Suppressor macrophage (primary cell): Measurements from ENCODE around the gene P2RY12.
A peak's percentile ranks its signal among the peaks of the same experiment; 100 is the strongest.

Experiments
- DNase-seq, 4 experiments: peaks; one replicate each; pipeline ENCODE4 v3.0.0-alpha.2; 2020 to 2022
- total RNA-seq, 17 experiments: gene quantifications; one replicate each; lab custom pipeline; 2026; ENCODE audit warnings: mixed read lengths in 6 of 17, inconsistent platforms in 3 of 17; lab: John Stamatoyannopoulos, UW

The P2RY12 gene
- 0 to 1.5 (median 0.05) reads per million in 17 experiments for total RNA-seq

DNA sequence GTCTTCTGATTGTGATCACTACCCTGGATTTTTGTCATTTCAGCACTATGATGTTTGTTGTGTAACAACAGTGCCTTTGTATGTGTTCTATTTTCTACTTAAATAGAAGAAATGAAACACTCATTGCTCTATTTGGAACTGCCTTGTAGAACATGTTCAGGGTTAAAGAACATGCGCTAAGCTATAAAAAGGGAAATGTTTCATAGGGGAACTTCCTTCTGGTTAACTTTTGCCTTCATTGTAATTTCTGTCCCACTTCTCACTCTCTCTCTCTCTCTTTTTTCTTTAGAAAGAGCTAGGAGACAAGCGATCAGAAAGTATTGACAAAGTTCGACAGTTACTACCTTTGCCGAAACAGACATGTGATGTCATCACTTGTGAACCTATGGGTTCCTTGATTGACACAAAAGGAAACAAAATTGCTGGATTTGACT, at the start of gene P2RY12:
Gene P2RY12 (minus strand): TSS at position 13 of the 434 bp plus-strand sequence. CDS start 45,908 bp downstream, outside the sequence.
- peak; percentile 42 to 90 (median 68) for DNase-seq

DNA sequence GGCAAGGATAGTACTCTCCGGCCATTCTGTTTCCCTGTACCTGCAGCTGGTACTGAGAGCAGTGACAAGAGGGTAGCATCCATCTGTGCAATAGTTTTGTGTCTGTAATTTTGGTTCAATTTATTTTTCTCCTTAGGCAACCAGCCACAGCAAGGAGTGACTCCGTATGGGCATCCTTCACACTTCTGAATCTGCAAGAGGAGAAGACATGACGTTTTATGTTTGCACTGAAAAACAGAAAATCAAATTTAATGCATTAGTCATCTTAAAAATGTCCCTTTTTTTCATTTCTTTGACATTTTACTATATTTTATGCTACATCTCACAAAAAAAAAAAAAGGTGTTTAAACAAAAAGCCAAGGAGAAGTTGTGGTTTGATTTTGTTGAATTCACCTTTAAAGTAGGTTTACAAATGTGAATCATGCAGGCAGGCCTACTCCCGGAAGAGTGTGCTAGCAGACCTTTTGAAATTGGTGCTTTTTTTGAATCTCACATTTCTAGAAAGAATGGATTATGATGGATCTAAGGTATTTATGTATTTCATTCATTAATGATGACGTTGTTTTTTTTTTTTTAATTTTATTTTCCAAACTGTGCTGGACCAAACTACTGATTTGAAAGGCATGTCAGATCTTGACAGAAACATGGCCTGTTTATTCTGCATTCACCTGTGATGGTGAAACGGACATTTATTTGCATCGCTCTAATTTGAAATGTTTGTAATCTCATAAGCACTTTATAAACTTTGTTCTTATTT, 48.2 kb upstream of the P2RY12 start:
- no peak for DNase-seq

DNA sequence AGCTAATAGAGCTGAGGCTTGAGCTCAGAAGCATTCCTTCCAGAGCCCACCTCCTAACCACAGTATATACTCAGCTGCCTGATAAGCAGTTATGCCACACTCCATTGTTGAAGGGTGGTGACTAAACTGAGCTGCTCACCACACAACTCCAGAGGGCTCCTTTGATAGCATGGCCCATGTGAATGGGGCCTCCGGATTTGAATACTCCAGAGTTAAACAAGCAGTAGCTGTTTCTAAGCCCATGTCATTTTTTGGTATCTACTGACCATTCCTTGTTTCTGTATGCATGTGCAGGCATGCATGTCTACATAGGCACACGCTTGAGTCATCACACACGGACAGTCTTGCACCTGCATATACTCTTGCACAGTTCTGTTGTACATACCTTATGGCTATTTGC, 47.4 kb upstream of the P2RY12 start:
- DNase-seq = peak in 3 of 4 experiments; percentile 22 to 39 (median 36)

DNA sequence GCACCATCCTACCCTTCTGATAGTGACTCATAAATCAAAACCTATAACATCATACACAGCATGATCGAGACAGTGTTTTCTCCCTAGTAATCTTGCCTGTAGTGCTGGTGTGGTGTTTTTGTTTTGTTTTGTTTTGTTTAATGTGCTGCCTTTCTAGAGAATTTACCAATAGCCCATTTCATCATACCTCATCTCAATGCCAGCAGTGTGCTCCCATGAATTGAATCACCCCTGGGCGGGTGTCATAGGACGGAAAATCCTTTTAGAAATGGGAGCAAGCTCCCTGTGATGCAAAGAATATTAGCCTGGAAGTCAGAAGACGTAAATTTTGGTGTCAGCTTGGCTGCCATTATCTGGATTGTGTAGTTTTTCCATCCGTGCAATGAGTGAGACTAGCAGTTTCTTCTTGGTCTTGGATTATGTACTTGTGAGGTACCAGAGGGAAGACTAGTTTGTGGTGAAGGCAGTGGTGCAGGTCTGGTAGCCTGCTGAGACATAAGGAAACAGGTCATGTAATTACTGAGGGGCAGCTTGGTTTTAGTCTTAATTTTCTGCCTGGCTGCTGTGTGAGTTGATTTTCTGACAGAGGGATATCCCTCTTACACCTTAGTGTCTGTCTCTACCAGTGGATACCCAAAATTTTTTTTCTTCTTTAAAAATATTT, 46.4 kb upstream of the P2RY12 start:
- no peak for DNase-seq

DNA sequence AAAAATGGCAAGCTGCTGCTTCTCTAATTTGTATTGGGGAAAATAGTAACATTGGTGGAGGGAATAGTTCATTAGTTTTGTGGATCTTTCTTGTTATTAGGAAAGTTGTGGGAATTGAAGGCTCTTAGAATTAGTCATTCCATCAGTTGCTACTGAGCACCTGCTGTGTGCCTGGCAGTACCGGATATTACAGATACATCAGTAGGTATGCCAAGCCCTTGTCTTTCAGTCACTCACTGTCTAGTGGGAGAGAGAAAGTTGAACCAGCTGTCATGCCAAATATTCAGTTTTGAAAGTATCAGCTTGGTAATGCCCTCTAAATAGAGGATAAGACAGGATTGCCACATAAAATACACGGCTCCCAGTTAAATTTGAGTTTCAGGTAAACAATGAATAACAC, 43.8 kb upstream of the P2RY12 start:
- no peak for DNase-seq

DNA sequence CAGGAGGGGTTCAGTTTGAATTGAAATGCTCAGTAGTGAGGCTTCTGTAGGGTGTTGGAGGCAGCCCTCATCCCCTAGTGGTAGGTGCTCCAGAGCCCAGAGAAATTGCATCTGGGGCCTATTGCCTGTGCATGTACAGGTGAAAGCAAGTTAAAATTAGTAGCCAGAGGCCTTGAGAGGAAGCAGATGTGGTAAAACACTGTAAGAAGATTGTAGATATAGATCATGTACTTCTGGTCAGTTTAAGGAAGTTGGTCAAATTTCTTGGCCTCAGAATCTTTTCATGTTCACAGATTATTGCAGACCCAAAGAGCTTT, 41.7 kb upstream of the P2RY12 start:
- peak in 2 of 4 experiments; percentile 19 for DNase-seq

DNA sequence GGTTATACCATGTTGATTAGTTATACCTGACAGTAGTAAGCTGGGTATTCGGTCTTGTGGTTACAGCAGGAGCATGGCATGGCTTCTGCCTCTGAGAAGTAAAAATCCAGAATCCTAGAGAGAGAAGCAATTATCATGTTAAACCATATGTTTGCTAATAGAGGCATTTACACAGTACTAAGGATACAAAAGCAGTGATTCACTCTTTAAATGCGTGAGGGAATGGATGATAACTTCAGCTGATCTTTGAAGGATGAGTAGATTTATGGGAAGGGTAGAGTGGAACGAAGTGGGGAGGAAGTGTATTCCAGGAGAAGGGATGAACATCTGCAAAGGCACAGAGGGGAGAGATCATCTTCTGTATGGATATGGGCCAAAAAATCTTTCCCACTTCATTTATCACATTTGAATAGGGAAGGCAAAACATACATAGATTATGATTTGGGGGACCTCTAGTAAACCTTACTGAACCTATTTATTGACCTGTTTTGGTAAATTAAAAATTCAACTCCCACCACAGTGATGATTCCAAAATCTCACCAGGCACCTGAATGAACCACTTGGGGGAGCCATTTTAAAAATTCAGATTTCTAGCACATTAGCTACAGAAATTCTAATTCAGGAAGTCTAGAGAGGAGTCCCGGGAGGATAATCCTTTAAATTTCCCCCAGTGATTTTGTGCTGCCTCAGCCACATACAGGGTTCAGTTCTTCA, 41.2 kb upstream of the P2RY12 start:
- no peak for DNase-seq

DNA sequence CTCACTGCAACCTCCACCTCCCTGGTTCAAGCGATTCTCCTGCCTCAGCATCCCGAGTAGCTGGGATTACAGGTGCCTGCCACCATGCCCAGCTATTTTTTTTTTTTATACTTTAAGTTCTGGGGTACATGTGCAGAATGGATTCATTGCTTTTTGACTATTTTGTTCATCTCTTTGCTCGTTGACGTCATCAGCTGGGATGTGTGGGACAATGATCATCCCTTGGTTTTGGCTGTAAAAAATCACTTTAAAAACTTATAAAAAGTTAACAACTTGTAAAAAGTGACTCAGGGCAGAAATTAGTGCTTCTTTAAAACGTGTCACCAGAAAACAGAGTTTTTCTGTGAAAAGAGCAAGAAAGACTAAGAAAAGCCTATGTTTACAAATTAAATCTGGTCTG, 38.5 kb upstream of the P2RY12 start:
- no peak for DNase-seq

DNA sequence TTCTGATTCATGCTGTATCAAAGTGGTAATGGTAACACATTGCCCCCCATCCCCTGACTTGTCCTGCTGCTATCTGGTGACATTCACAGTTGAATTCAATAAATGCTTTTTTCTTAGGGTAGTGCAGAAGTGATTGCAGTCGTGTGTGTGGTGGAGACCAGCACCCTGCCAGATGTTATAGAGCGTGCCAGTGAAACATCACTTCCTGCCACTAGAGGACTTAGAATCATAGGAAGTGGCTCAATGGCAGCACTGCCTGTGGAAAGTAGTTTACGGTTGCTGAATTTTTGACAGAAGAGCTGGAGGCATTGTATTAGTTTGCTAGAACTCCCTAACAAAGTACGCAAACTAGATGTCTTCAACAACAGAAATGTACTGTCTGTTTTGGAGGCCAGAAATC, 37.4 kb upstream of the P2RY12 start:
- peak; percentile 18 to 56 (median 37) for DNase-seq

DNA sequence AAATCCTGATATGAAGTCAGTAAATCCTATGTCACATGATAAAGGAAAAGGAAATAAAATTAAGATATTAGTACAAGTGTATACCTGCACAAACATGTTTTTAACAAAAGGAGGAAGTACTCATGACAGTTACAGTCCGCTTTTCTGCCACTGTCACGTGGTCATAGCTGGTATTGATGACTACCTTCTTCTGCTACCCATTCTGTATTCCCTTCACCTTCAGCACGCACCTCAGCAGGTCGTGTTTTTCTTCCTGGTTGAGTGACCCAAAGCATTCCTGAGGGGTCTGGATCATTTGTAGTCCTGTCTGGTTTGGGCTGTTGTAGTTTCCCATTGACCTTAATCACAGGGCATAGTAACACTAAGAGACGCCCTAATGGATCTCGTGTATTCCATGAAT, 35.3 kb upstream of the P2RY12 start:
- DNase-seq = no peak

DNA sequence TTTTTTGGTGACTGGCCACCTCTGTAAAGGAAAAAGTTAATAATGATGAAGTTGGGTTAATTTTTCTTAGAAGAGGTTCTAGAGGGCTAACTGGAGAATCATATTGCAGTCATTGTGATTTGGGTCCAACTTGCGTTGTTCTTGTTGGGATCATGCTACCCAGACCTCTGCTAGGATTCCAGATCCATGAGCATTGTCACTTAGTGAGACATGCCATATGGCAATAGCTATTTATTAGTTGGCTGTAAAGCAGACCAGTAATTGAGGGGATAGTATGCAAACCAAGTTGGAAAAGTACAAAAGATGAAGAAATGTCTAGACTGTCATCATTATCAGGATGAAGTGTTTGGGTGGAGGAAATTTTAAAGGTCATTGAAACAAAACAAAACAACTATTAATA, 30.7 kb upstream of the P2RY12 start:
- no peak for DNase-seq

DNA sequence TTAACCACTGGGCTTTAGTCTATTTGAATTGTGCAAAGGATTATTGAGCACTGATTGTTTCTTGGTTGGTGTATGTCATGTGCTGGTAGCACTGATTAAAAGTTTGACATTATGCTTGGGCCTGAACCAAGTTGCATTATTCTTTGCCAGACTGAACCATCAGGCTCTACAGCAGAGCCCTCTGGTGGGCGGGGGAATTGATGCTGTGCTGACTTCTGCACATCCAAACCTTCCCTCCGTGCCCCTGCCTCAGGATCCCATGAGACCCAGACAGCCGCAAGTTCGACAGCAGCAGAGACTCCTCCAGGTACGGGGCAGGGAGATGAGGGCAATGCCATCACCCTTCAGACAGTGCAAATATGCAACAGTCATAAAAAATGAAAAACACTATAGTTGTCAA, 28.4 kb upstream of the P2RY12 start:
- peak in 1 of 4 experiments; percentile 22 for DNase-seq

DNA sequence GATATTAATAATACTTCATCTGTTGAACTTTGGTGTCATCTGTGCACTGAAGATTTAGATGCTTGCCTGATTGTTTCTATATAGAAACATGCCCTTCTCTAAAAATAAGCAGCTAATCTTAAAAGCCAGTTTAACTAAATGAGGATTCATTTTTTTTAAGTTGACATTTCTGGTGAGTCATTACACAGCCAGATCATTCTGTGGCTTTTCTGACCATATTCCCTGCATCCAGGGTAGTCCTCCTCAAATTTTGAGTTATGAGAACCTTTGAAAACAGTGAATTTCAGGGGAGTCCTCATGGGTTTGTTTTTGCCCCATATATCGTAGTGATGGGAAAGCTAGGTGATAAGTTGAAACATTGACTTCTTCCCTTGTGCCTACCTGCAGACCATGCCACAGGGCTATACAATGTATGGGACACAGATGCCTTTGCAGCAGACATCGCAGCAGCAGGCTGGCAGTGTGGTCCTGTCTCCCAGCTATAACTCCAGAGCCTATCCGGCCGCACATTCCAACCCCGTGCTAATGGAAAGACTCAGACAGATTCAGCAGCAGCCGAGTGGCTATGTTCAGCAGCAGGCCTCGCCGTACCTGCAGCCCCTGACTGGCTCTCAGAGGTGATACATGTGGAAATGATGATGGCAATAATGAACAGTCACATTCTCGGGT, 26.5 kb upstream of the P2RY12 start:
- no peak for DNase-seq

DNA sequence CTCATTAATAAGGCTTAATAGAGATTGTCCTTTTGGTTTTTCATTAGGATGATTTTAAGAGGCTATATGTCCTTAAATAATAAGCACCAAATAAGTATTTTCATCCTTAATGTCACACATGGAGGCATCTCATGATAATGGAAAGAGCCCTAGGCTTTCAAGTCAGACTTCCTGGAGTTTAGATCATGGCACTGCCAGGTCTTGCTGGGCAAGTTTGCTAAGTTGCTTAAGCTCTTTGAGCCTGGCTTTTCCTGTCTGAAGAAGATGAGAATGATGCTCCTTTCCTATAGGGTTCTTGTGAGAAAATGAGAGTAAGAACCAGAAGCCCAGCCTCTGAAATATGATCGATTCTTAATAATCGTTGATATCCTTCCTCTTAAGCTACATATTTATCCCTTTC, 23.4 kb upstream of the P2RY12 start:
- DNase-seq = no peak

DNA sequence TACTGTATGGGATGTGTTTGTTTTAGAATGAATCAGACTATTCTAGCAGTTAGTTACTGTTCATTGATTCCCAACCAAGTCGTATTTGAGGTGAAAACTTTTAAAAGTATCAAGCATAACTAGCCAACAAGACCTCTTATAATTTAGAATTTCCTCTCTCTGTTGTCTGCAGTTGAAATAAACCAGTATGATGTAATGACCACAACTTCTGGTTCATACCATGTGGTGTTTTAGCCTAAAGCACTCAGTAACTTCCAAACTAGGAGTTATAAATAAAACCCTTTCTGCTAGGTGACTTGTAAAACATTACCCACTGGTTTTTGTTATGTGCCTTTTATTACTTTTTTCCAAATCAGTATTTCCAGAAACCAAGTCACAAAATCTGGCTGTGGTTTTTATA, 19.8 kb upstream of the P2RY12 start:
- DNase-seq = peak in 2 of 4 experiments; percentile 42 to 57

DNA sequence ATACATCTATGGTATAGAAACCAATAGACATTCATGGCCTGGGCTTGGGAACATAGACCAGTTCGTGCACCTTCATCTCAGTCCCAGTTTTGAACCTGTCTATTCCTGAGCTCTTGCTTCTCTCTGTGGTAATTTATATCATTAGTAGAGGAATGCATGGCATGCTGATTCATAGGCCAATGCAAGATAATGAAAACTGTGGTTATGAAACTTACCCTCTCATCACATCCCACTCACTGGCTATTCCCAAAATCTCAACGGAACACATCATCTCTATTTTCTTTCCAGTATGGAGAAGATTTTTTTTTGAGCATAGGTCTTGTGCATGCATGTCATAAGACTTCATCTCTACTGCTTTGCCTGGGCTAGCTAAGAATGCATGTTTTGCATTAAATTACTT, 18.7 kb upstream of the P2RY12 start:
- peak in 1 of 4 experiments; percentile 25 for DNase-seq

DNA sequence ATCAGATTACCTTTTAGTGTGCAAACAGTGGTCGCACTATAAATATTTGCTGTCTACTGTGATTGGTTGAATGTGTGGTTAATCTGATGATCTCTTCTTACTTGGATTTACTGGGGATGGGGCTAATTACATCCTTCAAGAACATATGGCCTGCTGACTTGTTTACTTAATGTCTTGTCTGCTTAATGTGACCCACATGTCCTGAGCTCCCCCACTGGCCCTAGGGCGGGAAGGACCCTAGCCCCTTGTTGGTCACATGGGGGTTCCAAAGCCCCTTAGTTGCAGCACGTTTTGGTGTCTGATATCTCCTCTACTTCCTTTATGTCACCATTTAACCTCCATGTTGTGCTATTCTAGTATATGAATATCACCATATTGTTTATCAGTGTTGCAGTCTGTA, 17.8 kb upstream of the P2RY12 start:
- DNase-seq = no peak

DNA sequence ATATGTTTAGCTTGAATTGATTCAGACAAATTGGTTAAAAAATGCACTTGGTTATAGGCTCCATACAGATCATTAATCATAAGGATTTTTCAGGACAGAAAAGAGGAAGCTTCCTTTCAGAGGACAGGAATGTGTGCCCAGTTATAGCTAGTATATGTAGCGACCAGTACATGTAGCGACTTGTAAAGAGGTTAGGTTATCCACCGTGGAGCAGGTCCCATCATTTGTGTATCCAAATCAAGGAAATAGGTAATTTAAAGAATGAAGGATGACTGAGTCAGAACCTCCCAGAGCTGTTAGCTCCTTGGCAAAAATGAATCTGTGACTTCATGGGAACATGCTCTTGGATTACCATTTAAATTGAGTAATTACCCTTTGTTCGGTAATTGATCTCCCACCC, 15.8 kb upstream of the P2RY12 start:
- no peak for DNase-seq

DNA sequence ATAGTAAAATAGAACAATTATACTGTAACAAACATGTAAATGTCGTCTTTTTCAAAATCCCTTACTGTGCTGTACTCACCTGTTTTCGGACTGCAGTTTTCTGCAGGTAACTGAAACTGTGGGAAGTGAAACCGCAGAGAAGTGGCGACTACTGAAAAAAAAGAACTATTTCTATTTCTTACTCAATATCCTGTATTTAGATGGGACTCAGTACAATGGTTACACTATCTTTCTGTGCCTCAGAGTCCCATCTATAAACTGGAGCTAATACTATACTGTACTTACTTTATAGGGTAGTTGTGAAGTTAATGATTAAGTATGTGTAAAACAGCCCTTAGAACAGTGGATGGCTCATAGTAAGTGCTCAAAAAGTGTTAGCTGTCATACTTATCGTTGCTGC, 14.3 kb upstream of the P2RY12 start:
- no peak for DNase-seq

DNA sequence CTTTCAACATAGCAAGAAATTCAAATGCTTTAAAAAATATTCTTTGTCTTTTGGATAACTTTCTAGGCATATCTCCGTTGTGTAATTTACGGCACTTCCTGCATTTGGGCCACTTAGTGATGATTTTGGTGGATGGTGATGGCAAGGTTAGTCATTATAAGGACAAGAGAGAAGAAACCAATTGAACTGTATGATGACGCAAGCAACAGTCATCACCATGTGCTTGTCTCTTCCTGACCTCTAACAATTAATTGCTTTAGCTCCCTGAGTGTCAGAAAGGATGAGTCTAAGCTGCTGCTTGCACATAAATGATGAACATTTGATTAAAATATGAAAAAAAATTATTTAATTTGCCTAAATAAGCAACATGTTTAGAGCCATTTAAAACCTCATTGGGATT, 11.3 kb upstream of the P2RY12 start:
- peak; percentile 67 to 93 (median 78) for DNase-seq

DNA sequence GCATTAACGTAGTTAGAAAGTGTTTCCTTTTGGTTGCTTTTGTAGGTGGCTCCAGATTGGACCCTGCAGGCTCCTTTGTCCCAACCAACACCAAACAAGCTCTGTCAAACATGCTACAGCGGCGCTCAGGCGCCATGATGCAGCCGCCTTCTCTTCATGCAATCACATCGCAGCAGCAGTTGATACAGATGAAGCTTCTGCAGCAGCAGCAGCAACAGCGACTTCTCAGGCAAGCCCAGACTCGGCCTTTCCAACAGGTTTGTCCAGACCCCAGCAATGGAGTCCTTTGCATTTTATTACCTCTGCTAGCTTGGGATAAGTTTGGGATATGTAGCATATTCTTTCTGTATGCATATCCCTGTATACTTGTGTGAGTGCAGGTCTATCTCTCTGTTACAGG, 10.1 kb upstream of the P2RY12 start:
- DNase-seq = no peak

DNA sequence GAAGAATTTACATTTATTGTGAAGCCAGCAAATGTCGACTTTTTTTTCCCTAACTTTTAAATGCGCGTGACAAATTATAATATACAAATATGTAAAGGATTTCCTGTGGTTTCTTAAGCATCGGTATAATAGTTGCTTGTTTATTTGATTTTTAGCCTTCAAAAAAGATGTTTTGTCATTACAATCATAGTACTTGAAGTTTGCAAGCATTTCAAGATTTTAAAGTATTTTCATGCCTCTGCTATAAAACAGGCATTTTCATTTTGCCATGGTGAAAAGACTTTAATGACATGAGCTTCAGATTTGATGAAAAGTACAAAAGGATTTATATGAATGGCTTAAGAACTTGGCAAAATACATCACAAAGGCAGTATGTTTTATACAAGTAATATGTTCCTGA, 9.4 kb upstream of the P2RY12 start:
- DNase-seq = no peak
